Dermis microvascular lymphatic vessel endothelial cell (primary cell): Measurements from ENCODE around the gene ASCC2. TPM values are rescaled to one million over a fixed set of nuclear protein-coding genes. Genes with fewer than 3 reads are reported as not detected.

Experiments used
- DNase-seq, 2 donors: peaks; one replicate each; pipeline versions ENCODE4 v3.0.0 to v3.0.0-alpha.2; 2010; ENCODE audit warnings: low read depth in 2 of 2
- total RNA-seq: library from RNA; depleted of rRNA; stranded (reverse); fragments of >200 nt; gene quantifications from 2 replicates; pipeline ENCODE4 v1.2.1, GENCODE V29; 2014

Gene ASCC2
- total RNA-seq, 1 donor from 2014 or later: 19.1 TPM

DNA sequence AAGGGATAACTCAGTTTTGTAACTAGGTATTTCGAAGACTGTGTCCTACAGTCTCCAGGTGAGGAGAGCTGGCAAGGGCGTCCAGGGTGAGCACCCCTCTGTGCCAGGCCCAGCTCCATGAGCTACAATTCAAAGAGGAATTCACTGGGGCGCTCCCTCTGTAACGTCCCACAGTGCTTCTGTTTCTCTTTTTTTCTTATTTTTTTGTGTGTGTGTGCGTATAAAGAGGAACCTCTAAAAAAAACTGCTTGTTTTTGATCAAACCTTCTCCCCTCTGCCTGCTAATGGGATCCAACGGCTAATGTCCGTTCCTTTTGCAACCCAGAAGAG is 17.1 kb downstream of the ASCC2 start:
- no peak for DNase-seq

DNA sequence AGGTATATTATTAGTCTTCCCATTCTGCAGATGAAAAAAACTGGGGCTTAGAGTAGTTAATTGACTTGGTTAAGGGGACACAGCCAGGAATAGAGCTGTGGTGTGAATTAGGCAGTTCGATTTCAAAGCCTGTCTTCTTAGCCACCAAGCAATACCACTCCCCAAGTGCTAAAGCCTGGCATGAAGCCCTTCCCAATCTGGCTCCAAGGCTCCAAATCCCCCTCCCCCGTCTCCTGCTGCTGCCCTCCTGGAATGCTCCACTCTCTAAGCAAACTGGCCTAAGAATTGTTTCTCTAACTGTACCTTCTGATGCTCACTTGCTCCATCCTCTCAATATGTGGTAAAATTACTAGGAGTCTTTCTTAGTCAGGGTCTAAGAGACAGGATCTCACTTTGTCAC is 18.6 kb downstream of the ASCC2 start:
- no peak for DNase-seq

DNA sequence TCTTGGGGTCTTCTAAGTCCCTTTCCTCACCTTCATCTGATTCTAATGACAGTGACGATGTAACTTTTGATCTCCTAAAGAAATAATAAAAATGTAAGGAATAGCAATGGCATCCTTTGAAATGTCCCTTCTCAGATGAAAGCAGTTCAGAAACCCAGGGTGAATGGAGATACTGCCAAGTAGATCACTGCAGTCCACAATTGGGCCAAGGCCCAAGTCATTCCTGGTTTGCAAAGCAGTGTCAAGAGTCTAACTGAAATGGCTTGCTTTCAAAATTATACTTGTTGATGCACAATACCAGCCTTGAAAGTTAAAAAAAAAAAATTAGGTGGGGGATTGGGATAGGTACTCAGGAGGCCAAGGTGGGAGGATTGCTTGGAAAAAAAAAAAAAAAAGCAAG is 20.4 kb downstream of the ASCC2 start:
- no peak for DNase-seq

DNA sequence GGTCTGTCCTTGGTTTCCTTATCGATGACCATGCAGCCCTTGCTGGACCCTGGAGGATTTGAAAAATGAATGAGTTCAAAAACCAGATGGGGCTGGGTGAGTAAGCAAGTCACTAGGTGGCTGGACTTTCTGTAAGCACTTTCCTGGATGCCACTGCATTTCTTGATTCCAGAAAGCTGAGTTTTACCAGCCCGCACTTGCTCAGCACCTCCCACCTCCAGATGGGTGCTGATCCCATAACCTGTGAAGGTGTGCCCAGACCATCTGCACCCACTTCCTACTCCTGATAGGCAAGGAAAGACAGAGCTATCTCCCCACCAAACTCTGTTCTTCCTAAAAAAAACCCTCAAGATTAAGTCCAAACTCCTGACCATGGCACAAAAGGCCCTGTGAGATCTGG is 21.1 kb downstream of the ASCC2 start:
- DNase-seq: no peak

DNA sequence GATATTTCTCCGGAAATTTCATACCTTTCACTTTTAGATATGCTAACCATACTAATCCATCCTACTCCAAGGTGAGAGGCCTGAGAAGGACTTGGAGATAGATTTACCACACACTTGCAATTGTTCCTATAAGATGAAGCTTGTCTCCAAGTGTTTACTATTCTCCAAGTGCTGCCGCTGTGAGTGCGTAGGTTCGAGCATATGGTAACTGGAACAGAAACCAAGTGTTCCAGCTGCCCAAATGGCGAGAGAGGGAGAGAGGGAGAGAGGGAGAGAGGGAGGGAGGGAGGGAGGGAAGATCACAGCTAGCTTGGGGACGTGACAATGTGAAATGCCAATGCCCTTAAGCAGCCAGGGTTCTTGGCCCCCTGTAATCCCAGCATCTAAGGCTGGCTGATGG is 21.5 kb downstream of the ASCC2 start:
- DNase-seq: no peak

DNA sequence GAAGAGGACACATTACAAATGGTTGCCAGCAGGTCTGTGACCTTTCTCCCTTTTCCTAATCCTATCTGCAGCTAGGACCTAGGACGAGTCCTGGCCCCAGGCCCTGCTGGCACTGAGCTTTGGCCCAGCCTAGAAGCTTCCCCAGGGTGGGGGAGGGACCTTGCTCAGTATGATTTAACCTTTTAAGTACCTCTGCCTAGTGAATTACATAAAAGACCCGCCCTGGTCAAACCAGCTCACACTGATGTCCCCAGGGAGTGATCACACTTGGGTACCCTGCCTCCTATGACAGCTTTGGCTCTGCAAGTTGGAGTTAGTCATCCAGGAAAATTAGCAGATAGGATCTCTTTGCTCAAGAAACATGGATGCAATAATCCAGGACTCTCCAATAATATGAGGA is 21.9 kb downstream of the ASCC2 start:
- no peak for DNase-seq

DNA sequence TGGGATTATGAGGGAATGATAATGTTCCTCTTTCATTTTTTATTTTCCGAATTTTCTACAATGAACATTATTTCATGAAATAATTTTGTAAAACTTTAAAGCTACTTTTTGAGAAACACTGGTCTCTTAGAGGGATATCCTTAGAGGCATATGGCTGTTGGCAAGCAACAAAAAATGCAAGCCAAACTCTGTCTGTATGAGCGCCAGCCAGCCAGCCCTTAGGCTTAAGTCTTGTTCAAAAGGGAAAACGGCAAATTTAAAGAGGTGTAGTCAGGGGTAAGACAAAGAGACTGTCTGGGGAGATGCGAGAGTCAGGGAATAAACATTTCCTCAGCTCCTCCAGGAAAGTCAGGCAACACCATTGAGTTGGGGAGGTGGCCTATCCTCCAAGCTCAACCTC is 22.5 kb downstream of the ASCC2 start:
- no peak for DNase-seq

DNA sequence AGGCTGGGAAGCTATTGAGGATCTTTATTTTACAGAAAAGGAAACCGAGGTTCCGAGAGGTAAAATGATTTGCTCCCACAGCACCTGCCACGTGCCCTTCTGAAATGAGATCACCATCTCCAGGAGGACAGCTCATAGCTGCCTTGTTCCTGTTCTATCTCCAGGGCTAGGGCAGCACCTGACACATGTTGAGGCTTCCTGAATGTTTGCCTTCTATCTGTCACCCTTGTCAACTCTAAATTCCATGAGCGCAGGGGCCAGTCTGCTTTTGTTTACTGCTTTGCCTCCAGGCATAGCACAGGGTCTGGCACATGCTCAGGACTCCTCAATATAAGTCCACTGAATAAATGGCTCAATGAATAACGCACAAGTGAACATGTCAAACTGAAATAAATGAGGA is 24.1 kb downstream of the ASCC2 start:
- no peak for DNase-seq

DNA sequence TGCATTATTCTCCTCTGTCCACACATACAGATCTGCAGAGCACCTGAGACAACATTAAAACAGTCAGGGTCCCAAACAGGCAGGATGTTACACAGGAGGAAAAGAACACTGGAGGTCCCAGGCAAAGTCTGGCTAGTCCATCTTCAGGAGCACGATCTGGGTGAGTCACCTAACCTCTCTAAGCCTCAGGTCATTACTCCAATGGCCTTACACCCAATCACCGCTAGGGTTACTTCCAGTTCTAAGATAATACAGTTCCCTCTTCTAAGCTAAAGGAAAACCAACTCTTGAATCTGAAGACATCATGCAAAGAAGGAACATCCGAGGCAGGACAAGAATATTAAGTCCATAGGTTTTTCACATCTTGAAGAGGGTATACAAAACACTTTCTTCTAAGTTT is 24.5 kb downstream of the ASCC2 start:
- DNase-seq: peak in 1 of 2 donors; percentile 25

DNA sequence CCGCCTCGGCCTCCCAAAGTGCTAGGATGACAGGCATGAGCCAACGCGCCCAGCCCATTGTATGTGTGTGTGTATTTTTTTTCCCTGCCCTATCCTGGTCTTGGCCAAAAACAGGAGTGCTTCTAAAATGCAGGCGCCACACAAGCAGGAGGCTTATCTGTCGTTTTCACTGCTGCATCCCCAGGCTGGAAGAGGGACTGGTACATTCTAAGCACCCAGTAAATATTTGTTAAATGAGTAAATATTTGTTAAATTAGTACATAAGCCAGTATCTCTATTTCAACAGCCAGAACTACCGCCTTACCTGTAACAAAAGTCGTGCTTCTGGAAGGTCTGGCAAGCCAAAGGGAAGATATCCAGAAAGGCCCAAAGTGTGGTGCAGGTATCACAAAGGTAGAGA is 24.9 kb downstream of the ASCC2 start:
- no peak for DNase-seq

DNA sequence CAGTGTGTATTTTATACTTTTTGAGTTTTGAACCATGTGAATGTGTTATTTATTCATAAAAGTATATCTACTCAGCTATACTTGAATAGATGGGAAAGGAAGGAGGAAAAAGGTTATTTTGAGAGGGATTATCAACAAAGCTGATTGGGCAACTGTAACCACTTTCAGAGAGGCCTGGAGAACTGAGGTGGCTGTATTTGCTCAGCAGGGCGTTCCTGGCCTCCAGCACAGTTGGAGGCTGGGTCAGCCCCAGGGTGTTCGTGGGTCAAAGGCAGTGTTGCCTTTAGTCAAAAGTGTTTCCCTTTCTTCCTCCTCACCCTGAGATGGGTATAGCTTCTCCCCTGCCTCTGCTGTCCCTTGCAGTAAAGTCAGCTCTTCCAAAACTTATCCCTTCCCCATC is 26.7 kb downstream of the ASCC2 start:
- no peak for DNase-seq

DNA sequence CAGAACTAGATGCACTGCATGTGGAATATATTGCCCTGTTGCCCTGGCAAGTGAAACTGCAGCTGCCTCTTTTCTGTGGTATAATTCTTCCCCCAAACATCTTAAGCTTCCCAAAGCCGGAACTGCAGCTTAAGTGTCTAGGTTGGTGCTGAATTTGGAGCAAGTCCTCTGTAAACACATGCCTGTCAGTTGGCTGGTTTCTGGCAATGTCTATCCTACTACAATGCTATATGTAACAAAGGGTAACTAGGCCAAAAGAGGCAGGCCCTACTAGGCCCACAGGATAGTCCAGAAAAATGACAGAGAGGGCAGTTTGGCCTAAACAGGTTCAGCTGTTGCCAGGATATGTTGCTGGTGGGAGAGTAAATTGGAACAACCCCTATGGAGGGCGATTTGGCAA is 27.9 kb downstream of the ASCC2 start:
- no peak for DNase-seq

DNA sequence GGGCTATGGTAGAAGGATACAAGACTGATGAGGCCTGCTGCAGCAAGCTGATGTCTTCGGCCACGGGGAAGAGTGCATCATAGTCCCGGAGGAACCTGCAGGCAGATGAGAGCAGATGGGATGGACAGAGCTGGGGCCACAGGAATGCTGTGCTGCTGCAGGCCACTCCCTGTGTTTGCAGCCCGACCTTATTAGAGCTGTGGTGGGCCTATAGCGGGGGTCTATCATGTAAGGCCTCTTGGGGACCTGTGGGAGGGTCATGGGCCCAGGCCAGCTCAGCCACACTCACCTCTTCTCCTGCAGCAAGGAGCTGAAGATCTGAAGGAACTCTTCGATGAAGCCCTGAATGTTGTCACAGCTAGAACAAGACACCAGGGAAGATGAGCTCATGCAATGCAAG is 31.9 kb downstream of the ASCC2 start:
- DNase-seq: no peak

DNA sequence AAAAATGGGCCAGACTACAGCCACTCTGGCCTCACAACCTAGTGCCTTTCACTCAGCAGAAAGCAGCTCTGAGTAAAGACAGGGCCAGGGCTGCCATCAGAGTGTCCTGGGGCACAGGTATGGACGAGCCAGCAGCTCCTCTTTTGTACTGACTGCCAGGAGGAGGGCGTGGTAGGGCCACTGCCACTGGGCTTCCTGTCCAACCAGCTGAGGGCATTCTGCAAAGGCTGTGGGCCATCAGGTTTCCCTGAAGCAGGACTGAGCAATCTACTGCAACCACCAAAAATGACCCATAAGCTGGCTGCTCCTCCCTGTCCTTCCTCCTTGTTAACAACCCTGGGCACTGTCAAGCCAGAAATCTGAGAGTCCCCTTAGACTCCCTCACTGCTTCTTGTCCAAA is 33.1 kb downstream of the ASCC2 start:
- no peak for DNase-seq

DNA sequence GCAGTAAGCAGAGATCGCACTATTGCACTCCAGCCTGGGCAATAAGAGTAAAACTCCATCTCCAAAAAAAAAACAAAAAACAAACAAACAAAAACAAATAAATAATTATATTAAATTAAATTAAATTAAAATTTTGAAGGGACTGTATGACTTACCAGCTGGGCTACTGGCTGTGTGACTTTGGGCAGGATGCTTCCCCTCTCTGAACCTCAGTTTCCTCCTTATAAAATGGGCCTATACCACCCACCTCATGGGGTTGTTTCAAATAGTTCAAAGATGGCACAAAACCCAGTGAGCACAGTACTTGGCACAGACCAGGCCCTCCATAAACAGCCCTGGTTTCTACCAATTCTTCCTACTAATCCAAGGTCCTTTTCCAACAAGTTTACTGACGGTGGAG is 34.9 kb downstream of the ASCC2 start:
- DNase-seq: no peak

DNA sequence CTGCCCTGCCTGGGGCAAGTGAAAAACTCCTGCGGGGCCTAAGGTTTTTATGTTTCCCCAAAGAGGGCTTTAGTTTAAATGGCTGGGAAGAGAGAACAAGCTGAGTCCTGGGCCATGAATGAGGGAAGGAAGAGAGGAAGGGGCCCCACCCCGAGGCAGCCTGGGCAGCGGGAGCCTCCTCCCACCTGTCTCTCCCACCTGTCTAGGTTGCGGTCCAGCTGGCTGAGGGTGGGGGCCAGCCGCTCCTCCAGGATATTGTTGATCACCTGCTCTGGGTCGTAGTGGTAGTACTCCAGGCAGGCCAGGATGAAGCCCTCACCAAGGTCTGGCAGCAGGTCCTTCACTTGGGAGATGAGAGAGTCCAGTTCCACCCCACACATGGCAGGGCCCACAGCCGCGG is 36.3 kb downstream of the ASCC2 start:
- DNase-seq: no peak

DNA sequence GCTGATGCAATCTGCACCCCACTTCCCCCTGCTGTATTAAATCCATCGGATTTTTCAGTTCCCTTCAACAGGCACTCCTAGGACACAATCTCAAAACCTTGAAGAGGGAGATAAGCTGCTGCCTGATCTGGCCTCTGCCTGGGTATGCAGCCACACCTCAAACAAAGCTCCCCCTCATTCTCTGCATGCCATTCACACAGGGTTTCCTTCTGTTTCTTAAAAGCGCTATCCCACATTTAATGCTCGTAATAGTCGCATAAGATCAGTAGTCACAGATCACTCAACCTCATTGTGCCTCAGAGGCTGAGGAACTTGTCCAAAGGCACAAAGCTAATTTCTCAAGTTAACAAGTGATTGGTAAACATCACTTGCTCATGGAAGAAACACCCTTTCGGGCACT is 36.9 kb downstream of the ASCC2 start:
- DNase-seq: no peak

DNA sequence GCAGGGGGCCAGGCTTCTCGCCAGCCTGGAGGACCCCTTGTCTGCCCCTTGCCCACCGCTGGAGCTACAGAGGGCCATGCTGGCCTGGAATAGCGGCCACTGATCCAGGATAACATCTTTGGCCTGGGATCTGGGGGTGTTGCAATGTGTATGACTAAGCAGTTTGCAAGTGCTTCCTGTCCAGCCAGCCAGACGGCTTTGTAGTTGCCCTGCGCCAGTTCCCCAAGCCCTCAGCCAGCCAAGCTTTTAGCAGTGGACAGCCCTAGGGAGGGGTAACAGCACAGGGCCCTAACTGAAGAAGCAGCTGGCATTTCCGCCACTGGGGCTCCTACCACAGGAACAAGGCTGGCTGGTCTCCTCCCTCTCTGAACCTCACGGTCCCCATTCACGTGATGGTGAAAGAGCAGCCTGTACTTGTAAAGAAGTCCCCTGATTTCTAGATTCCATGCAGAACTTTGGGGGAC is 38.8 kb downstream of the ASCC2 start:
- DNase-seq: peak; percentile 82 to 91

DNA sequence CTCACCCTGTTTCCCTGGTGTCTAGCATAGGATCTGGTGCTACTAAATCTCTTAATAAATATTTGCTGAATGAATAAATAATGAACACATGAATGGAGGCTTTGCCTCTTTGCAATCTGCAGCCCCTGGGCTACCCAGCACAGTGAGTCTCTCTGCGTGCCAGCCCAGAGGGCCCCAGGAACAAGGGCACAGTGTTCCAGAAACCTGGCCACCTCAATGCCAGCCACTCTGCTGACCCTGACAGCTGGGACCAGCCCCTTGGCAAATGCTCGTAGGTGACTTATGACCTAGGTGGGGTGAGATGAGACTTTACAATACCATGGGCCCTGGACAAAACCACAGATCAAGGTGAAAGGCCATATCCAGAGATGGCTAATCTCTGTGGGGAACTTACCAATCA is 39.3 kb downstream of the ASCC2 start:
- DNase-seq: no peak

DNA sequence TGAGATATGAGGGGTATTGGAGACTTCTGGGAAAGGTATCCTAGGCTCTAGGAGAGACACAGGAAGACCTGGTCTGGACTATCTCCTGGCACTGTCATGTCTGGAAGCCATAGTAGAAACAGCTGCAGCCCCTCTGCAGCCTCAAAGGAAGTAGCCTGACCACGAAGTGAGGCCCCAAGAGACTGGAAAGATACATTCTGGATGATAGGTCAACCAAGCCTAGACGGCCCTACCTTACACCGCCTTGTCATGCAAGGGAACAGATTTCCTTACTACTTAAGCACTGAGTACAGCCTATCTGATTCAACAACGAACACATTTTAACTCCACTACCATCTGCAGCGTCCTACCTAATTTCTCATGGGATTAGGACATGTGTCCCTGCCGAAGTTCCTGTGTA is 39.8 kb downstream of the ASCC2 start:
- DNase-seq: no peak

DNA sequence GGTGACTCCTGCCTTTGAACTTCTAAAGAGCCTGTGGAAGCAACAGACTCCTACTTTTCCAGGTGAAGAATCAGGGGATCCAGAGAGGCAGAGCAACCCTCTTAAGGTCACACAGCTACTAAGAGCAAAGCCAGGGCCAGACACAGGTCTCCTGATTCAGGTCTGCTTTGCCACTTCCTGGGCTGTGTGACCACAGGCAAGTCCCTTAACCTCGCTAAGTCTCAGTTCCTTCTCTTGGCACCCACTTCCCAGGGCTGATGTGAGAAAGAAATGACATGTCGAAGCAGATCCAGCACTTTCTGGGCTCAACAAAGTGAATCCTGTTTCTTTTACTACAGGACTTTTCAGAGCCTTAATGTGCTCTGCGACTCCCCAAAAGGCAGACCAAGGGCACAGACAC is 40.7 kb downstream of the ASCC2 start:
- no peak for DNase-seq

DNA sequence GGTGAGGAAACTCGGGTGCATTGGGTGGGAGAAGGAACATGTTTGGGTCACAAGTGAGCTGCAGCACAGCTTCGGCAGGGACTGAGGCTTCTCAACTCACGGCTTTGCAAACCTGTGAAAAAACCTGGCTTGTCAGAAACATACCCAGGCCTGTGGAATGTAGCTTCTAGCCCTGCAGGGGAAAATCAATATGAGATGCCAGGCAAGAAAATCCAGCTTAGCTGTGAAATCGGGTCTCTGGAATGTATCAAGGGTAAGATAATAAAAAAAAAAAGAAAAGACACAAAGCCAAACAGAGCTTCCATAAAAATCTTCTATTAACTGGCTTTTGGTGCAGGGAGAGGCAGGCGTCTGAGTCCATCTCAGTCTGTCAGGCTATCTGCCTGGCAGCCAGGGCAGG is 42.4 kb downstream of the ASCC2 start:
- DNase-seq: no peak

DNA sequence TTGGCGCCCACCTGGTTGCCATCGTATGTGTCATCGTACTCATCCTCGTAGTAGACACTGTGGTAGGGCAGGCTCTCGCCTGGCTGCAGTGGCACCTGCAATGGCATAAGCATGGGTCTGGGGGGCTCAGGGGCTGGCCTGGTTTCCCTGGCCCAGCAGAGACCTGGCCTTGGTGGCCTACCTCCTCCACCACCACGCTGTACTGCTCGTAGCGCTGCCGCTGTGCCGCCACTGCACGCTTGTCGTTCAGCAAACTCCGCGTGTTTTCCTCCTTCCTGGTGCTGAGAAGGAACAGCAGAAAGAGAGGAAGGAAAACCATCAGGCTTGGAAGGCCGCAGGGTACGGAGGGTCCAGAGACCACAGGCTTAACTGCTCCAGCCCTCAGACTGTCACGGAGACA is 44.7 kb downstream of the ASCC2 start:
- no peak for DNase-seq

DNA sequence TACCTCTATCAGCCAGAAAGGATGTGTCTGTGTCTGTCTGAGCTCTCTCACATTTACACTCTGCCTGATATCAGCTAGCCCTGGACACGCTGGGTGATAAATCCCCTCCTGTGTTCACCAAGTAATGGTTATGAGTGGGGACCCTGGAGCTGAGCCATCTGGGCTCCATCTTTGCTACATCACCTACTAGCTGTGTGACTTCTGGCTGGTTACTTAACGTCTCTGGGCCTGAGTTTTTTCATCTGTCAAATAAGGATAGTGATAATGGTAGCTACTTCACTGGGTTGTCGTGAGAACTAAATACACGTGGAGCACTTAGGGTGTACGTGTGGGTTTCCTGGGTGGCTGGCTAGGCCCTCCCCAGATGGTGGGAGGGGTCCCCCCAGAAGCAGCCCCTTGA is 48.0 kb downstream of the ASCC2 start:
- DNase-seq: no peak
